ENCODE data around the gene MICU1. TPM values are rescaled to one million over a fixed set of nuclear protein-coding genes. Genes with fewer than 3 reads are reported as not detected.

MICU1 gene
- total and polyA plus RNA-seq, 2 donors (not counting 3 experiments of a cell fraction or from before 2014, with no cell fraction given) = 27.5 to 48.0 TPM

DNA sequence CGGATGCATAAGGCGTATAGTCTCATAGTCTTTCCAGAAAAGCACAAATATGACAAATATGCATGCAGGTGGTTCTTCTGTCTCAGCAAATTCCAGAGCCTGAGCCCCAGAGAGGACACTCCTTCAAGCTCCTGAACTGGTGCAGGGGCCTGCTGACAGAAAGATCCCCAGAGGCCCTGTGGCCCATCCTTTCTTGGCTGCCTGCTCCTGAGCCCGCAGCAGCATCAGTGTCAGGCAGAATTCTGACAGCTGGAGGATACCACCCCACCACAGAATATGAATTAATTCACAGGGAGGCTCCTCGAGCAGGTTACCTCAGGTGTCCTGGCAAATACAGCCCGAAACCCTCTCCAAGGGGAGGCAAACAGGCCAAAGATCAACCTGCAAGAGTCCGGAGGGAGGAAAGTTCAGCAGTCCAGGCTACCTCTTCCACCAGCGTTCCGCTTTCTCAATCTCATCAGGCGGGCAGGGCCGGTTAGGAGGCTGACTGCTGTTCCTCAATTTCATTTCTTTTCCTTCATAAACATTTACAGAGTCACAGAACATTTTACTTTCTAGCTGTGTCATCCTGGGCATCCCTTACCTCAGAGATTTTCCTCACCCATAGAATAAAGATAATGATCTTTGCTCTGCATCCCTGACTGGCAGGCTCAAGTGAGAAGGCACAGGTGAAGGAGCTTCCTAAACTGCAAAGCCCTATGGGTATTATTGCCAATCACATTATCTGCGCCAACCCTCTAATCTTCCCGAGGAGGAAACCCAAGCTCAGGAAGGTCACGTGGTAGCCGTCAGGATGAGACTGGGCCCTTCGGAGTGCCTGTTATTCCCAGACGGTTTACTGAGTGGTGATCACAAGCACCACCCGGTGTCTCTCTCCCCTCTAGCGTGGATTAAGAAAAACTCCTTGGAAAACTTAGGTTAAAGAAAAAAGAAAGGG lies 272.6 kb downstream of the MICU1 start:
- Histone ChIP-seq H3K4me3 (replicated peaks in 1 of 3; ENCODE audit: insufficient read depth in 1 of 3, low read depth in 1 of 3, low read length in 3 of 3) (peak overlapping the region; percentile 66 to 80 (median 69)), H3K36me3 (ENCODE audit: control insufficient read depth in 2 of 2, extremely low read depth in 1 of 2, insufficient read depth in 2 of 2, low read length in 2 of 2) (peaks cover 2 to 17% of the 10 kb centered on the region in 2 experiments), H3K4me1 (ENCODE audit: control insufficient read depth, extremely low read depth, insufficient read depth, low read length) (peaks cover 14% of the 10 kb centered on the region), H3K27ac (ENCODE audit: insufficient read depth, low read depth, low read length) (peak overlapping the region; percentile 89), H4K20me1 (replicated peaks; ENCODE audit: control insufficient read depth, extremely low read depth, insufficient read depth, low read length) (no peaks in the 10 kb centered on the region), H3K9me3 (replicated peaks; ENCODE audit: control insufficient read depth, insufficient read depth, low read length) (no peaks in the 10 kb centered on the region), H2AFZ (ENCODE audit: low read depth, low read length) (no peak overlapping the region), H3K27me3 (ENCODE audit: control insufficient read depth in 2 of 2, insufficient read depth in 2 of 2, low read length in 2 of 2) (no peaks in the 10 kb centered on the region), H3K79me2 (ENCODE audit: control insufficient read depth, insufficient read depth, low read length) (peaks cover 51% of the 10 kb centered on the region), H3K9me1 (replicated peaks; ENCODE audit: control insufficient read depth, extremely low read depth, insufficient read depth, low read length) (no peaks in the 10 kb centered on the region), H3K4me2 (ENCODE audit: insufficient read depth, low read length) (peak overlapping the region; percentile 74), H3K9ac (replicated peaks; ENCODE audit: extremely low read depth, insufficient read depth, low read length) (peak overlapping the region; percentile 97)
- FAIRE-seq = peak; percentile 70
- intact Hi-C loops (cut with micrococcal nuclease) (no loop called here), dilution Hi-C loops (cut with MboI; ENCODE audit: extremely low pct_ligation_motif_present, low sequenced_read_pairs) (no loop called here)
- no TSS peak for BruUV-seq (replicated peaks)
- peak; percentile 58 for DNase-seq (ENCODE audit: low read depth, low spot score)
- TF ChIP-seq EZH2 (IDR thresholded peaks at IDR 0.05; ENCODE audit: borderline replicate concordance, low read depth, low read length, severe bottlenecking) (no peak), MYC (IDR thresholded peaks at IDR 0.05; ENCODE audit: low read depth, low read length) (no peak), MAX (IDR thresholded peaks at IDR 0.05; ENCODE audit: insufficient read depth, insufficient read length) (no peak), POLR2A (IDR thresholded peaks at IDR 0.05; ENCODE audit: low read depth, low read length) (no peak), JUN (IDR thresholded peaks at IDR 0.05; ENCODE audit: borderline replicate concordance, insufficient read depth, insufficient read length, low read depth) (no peak)
- ChIA-PET CTCF (interaction anchor here (1.0 kb wide), 2 partner anchors 227 to 481 kb away, joined by 3 read pairs; no protein-coding TSS in a partner anchor), POLR2A (interaction anchor here (0.9 to 1.1 kb wide), 3 partner anchors 10 to 743 kb away, joined by 3 read pairs; partner anchors contain the start of genes DDIT4 and P4HA1)

DNA sequence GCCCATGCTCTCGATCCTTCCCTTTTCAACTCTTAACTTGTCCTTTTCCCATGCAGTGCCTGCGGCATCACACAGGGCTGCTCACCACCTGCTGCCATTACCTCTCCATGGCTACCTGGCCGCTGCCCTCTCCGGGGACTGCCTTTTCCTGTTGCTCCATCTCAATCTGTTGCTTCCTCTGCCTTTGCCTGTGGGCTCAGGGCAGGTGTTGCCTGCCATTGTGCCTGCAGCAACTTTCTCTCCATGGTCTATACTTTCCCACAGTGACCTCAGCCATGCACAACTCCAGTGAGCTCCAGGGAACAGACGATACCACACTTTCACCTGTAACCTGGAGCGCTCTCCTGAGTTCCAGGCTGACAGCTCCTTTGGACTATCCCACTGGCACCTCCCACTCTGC lies 274.4 kb downstream of the MICU1 start:
- FAIRE-seq (no peak), DNase-seq (ENCODE audit: low read depth, low spot score) (no peak)
- CTCF ChIA-PET = no interaction called here
- intact Hi-C loops (cut with micrococcal nuclease) (no loop called here), dilution Hi-C loops (cut with MboI; ENCODE audit: extremely low pct_ligation_motif_present, low sequenced_read_pairs) (no loop called here)
- Histone ChIP-seq H3K4me3 (replicated peaks in 1 of 3; ENCODE audit: insufficient read depth in 1 of 3, low read depth in 1 of 3, low read length in 3 of 3) (no peak overlapping the region), H4K20me1 (replicated peaks; ENCODE audit: control insufficient read depth, extremely low read depth, insufficient read depth, low read length) (no peaks in the 10 kb centered on the region), H3K27me3 (ENCODE audit: control insufficient read depth in 2 of 2, insufficient read depth in 2 of 2, low read length in 2 of 2) (no peaks in the 10 kb centered on the region), H3K9me3 (replicated peaks; ENCODE audit: control insufficient read depth, insufficient read depth, low read length) (no peaks in the 10 kb centered on the region), H3K4me1 (ENCODE audit: control insufficient read depth, extremely low read depth, insufficient read depth, low read length) (peaks cover 14% of the 10 kb centered on the region), H3K4me2 (ENCODE audit: insufficient read depth, low read length) (no peak overlapping the region), H3K9ac (replicated peaks; ENCODE audit: extremely low read depth, insufficient read depth, low read length) (no peak overlapping the region), H3K36me3 (ENCODE audit: control insufficient read depth in 2 of 2, extremely low read depth in 1 of 2, insufficient read depth in 2 of 2, low read length in 2 of 2) (peaks cover 2 to 23% of the 10 kb centered on the region in 2 experiments), H3K27ac (ENCODE audit: insufficient read depth, low read depth, low read length) (no peak overlapping the region), H3K79me2 (ENCODE audit: control insufficient read depth, insufficient read depth, low read length) (peaks cover 56% of the 10 kb centered on the region), H2AFZ (ENCODE audit: low read depth, low read length) (no peak overlapping the region), H3K9me1 (replicated peaks; ENCODE audit: control insufficient read depth, extremely low read depth, insufficient read depth, low read length) (no peaks in the 10 kb centered on the region)
- POLR2A ChIA-PET = no interaction called here
- BruUV-seq (replicated peaks) = no TSS peak
- TF ChIP-seq FOS (IDR thresholded peaks at IDR 0.05; ENCODE audit: borderline replicate concordance, insufficient read depth, low read length) = no peak
- TF ChIP-seq, protein P1, sequence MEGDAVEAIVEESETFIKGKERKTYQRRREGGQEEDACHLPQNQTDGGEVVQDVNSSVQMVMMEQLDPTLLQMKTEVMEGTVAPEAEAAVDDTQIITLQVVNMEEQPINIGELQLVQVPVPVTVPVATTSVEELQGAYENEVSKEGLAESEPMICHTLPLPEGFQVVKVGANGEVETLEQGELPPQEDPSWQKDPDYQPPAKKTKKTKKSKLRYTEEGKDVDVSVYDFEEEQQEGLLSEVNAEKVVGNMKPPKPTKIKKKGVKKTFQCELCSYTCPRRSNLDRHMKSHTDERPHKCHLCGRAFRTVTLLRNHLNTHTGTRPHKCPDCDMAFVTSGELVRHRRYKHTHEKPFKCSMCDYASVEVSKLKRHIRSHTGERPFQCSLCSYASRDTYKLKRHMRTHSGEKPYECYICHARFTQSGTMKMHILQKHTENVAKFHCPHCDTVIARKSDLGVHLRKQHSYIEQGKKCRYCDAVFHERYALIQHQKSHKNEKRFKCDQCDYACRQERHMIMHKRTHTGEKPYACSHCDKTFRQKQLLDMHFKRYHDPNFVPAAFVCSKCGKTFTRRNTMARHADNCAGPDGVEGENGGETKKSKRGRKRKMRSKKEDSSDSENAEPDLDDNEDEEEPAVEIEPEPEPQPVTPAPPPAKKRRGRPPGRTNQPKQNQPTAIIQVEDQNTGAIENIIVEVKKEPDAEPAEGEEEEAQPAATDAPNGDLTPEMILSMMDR (IDR thresholded peaks at IDR 0.05; ENCODE audit: extremely low read depth in 1 of 2, insufficient read depth in 1 of 2, low read depth in 1 of 2, low read length in 2 of 2) = no peak
- TF ChIP-seq POLR2A (IDR thresholded peaks at IDR 0.05; ENCODE audit: low read depth, low read length) = no peak
- no peak for TF ChIP-seq JUN (IDR thresholded peaks at IDR 0.05; ENCODE audit: borderline replicate concordance, insufficient read depth, insufficient read length, low read depth)
- no peak for TF ChIP-seq GATA2 (IDR thresholded peaks at IDR 0.05; ENCODE audit: insufficient read depth, insufficient read length, low read depth, low read length)
- no peak for TF ChIP-seq POLR2AphosphoS5 (IDR thresholded peaks at IDR 0.05; ENCODE audit: insufficient read depth, low read depth, low read length)
- TF ChIP-seq EZH2 (IDR thresholded peaks at IDR 0.05; ENCODE audit: borderline replicate concordance, low read depth, low read length, severe bottlenecking) = no peak
- TF ChIP-seq MAX (IDR thresholded peaks at IDR 0.05; ENCODE audit: insufficient read depth, insufficient read length) = no peak
- no peak for TF ChIP-seq MYC (IDR thresholded peaks at IDR 0.05; ENCODE audit: low read depth, low read length)

All from endothelial cell of umbilical vein (primary cell).